CD4-positive, alpha-beta T cell (primary cell): ENCODE data around the gene WDR93. TPM values are rescaled to one million over a fixed set of nuclear protein-coding genes. Genes with fewer than 3 reads are reported as not detected.

ENCODE experiments used
- ATAC-seq: fragments of 200-7000 bp; cut with Tn5 transposase; one replicate; pipeline ENCODE4 v1.10.0; 2022; ENCODE audit warnings: mild to moderate bottlenecking; ENCODE audit not compliant: poor library complexity
- CTCF ChIA-PET: fragments of 350-600 bp; sonication (Branson Sonifier 250); formaldehyde crosslinking; loops from one replicate; lab custom pipeline; 2021; ENCODE audit warnings: antibody characterized with exemption, inconsistent platforms; lab: Charles Lee
- POLR2A ChIA-PET: fragments of 350-600 bp; sonication (Branson Sonifier 250); formaldehyde crosslinking; loops from one replicate; lab custom pipeline; 2021; ENCODE audit warnings: antibody characterized with exemption, inconsistent platforms; lab: Charles Lee
- DNase-seq, 14 experiments: peaks; one replicate each; pipeline ENCODE4 v3.0.0-alpha.2; 2013 to 2020; ENCODE audit warnings: mixed read lengths in 2 of 14
- H3K27ac ChIP-seq, 2 donors: one replicate each; pipeline versions ENCODE4 v1.5.1 to v1.7.0; 2013; ENCODE audit warnings: low read length in 2 of 2, low read depth in 1 of 2, mild to moderate bottlenecking in 1 of 2
- H3K27me3 ChIP-seq, 2 experiments: 1 replicate in 1 of 2; 2 replicates in 1 of 2; pipeline versions ENCODE4 v1.6.1 to v1.7.0; 2013; ENCODE audit warnings: low read length in 2 of 2, control low read depth in 1 of 2, mild to moderate bottlenecking in 1 of 2, moderate library complexity in 1 of 2; ENCODE audit not compliant: insufficient read depth in 2 of 2, control insufficient read depth in 1 of 2
- H3K36me3 ChIP-seq: one replicate; pipeline ENCODE4 v1.6.1; 2013; ENCODE audit warnings: low read length, control low read depth; ENCODE audit not compliant: insufficient read depth
- H3K4me1 ChIP-seq: one replicate; pipeline ENCODE4 v1.6.1; 2013; ENCODE audit warnings: low read length, control low read depth; ENCODE audit not compliant: insufficient read depth
- H3K4me3 ChIP-seq: one replicate; pipeline ENCODE4 v1.5.1; 2013; ENCODE audit warnings: mild to moderate bottlenecking, low read length, moderate library complexity
- H3K9me3 ChIP-seq, 2 experiments: 1 replicate in 1 of 2; 2 replicates in 1 of 2; pipeline versions ENCODE4 v1.6.1 to v1.7.0; 2013; ENCODE audit warnings: low read length in 2 of 2, mild to moderate bottlenecking in 2 of 2, control low read depth in 1 of 2, moderate library complexity in 1 of 2; ENCODE audit not compliant: control insufficient read depth in 1 of 2, insufficient read depth in 1 of 2
- H3K27ac Mint-ChIP-seq: one replicate; pipeline ENCODE4 v1.8.0; 2020; ENCODE audit warnings: mixed read lengths
- H3K27me3 Mint-ChIP-seq: one replicate; pipeline ENCODE4 v1.8.0; 2021; ENCODE audit warnings: mixed read lengths
- H3K36me3 Mint-ChIP-seq: one replicate; pipeline ENCODE4 v1.8.0; 2021; ENCODE audit warnings: low read depth, mixed read lengths
- H3K4me1 Mint-ChIP-seq: one replicate; pipeline ENCODE4 v1.8.0; 2021; ENCODE audit warnings: low read depth, mixed read lengths
- H3K4me3 Mint-ChIP-seq: one replicate; pipeline ENCODE4 v1.8.0; 2020; ENCODE audit warnings: mild to moderate bottlenecking, mixed read lengths
- H3K9me3 Mint-ChIP-seq: one replicate; pipeline ENCODE4 v1.8.0; 2020; ENCODE audit warnings: mixed read lengths
- intact Hi-C, 2 experiments: fragments of 100-400 bp; cut with DNase I in 1 of 2; cut with micrococcal nuclease in 1 of 2; formaldehyde crosslinking; loops; one replicate each; pipeline versions ENCODE4 v1.15.1 to v1.9.0; 2023 to 2025; cut with DNase I, micrococcal nuclease
- total RNA-seq, 174 experiments: library from RNA in 2 of 174; stranded (reverse) in 2 of 174; gene quantifications; one replicate each; pipeline ENCODE4 v1.2.3 and lab custom pipeline; 2021 to 2026
- TF ChIP-seq, protein P1 (sequence below): fragments of 200-600 bp; IDR thresholded peaks from one replicate; pipeline ENCODE4 v1.8.0; 2022; ENCODE audit warnings: antibody characterized with exemption, mild to moderate bottlenecking

Gene WDR93
- total RNA-seq, 2 experiments from 2014 or later = not detected

DNA sequence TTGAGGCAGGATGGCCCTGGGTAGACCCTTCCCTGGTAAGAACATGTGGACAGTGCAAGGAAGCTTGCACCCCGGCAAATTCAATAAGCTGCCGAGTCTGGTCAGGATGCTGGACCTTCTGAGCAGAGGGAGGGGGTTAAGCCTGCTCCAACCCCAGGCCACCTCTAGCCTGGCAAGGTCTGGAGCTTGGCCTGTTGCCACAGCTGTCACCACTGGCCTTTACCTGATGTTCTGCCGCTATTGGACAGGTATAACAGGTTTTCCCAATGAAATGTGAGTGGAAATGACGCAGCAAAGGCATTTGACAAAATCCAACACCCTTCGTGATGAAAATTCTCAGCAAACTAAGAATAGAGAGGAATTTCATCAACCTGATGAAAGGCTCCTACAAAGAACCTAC is 61.1 kb downstream of the WDR93 start:
- Histone ChIP-seq H3K36me3 (no peaks in the 10 kb centered on the region), H3K27me3 (peaks cover 2 to 8% of the 10 kb centered on the region in 2 experiments), H3K9me3 (no peaks in the 10 kb centered on the region), H3K4me1 (peaks cover 18% of the 10 kb centered on the region), H3K27ac (no peak overlapping the region), H3K4me3 (no peak overlapping the region)
- Mint-ChIP-seq H3K9me3 (no peaks in the 10 kb centered on the region), H3K4me1 (no peaks in the 10 kb centered on the region), H3K27ac (no peak overlapping the region), H3K4me3 (peak overlapping the region; percentile 62), H3K36me3 (no peaks in the 10 kb centered on the region), H3K27me3 (peaks cover 18% of the 10 kb centered on the region)
- ATAC-seq (no peak), DNase-seq (no peak)
- intact Hi-C loops = loop anchor here in 1 of 2 experiments (5.0 kb wide), 1 partner anchor 141 kb away; the partner anchor contains the start of gene AP3S2
- TF ChIP-seq, protein P1, sequence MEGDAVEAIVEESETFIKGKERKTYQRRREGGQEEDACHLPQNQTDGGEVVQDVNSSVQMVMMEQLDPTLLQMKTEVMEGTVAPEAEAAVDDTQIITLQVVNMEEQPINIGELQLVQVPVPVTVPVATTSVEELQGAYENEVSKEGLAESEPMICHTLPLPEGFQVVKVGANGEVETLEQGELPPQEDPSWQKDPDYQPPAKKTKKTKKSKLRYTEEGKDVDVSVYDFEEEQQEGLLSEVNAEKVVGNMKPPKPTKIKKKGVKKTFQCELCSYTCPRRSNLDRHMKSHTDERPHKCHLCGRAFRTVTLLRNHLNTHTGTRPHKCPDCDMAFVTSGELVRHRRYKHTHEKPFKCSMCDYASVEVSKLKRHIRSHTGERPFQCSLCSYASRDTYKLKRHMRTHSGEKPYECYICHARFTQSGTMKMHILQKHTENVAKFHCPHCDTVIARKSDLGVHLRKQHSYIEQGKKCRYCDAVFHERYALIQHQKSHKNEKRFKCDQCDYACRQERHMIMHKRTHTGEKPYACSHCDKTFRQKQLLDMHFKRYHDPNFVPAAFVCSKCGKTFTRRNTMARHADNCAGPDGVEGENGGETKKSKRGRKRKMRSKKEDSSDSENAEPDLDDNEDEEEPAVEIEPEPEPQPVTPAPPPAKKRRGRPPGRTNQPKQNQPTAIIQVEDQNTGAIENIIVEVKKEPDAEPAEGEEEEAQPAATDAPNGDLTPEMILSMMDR = no peak
- ChIA-PET POLR2A (no interaction called here), CTCF (interaction anchor here (1.0 to 2.5 kb wide), 2 partner anchors 12 to 320 kb away, joined by 3 to 8 read pairs; no protein-coding TSS in a partner anchor)

GRCh38 chr15:89753855-89754254 is 63.2 kb downstream of the WDR93 start:
- no peaks in the 10 kb centered on the region for H3K36me3 ChIP-seq
- POLR2A ChIA-PET = no interaction called here
- no peaks in the 10 kb centered on the region for H3K4me1 Mint-ChIP-seq
- peak overlapping the region; percentile 15 for H3K4me3 Mint-ChIP-seq
- no peak overlapping the region for H3K27ac Mint-ChIP-seq
- peaks cover 18% of the 10 kb centered on the region for H3K4me1 ChIP-seq
- TF ChIP-seq, protein P1 = no peak
- intact Hi-C loops = loop anchor here in 1 of 2 experiments (5.0 kb wide), 1 partner anchor 138 kb away; the partner anchor contains the start of gene AP3S2
- peaks cover 18% of the 10 kb centered on the region for H3K27me3 Mint-ChIP-seq
- no peaks in the 10 kb centered on the region for H3K9me3 ChIP-seq
- H3K27ac ChIP-seq = no peak overlapping the region
- H3K36me3 Mint-ChIP-seq = no peaks in the 10 kb centered on the region
- no peak for ATAC-seq
- CTCF ChIA-PET = interaction anchor here (2.5 kb wide), 1 partner anchor 14 kb away, joined by 8 read pairs; no protein-coding TSS in a partner anchor
- DNase-seq = no peak
- H3K27me3 ChIP-seq = peaks cover 2 to 8% of the 10 kb centered on the region in 2 experiments
- no peak overlapping the region for H3K4me3 ChIP-seq
- H3K9me3 Mint-ChIP-seq = no peaks in the 10 kb centered on the region

DNA sequence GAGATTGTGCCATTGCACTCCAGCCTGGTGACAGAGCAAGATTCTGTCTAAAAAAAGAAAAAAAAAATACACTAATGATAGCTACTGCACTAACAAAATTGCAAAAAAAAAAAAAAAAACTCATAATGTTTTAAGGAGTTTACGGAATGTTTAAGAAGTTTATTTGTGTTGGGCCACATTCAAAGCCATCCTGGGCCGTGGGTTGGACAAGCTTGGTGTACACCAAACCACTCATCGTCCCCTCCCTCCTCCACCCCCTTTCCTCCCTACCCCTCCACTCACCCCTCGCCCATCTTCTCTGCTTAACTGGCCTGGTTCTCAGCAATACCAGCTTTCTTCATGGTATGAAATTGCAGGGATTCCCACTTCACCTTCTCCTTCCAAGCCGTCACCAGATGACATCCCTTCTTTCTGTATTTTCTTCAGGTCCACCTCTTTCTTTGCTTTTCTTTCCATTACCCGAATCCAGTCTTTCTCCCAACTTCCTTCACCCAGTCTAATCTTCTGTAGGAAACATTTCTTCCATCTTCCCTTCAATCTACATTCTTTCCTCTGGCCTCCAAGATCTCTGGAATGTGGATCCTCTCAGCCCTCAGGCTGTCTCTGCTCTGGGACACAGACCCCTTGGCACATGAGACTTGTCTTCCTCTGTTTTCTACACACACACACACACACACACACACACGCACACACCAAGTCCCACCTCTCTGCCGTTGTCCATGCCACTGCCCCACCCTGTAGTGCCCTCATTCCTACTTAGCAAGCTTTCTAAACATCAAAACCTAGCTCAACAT is 63.9 kb downstream of the WDR93 start:
- peaks cover 18% of the 10 kb centered on the region for H3K27me3 Mint-ChIP-seq
- H3K27ac ChIP-seq = no peak overlapping the region
- TF ChIP-seq, protein P1 = no peak
- ATAC-seq (no peak), DNase-seq (no peak)
- no peaks in the 10 kb centered on the region for H3K4me1 Mint-ChIP-seq
- peaks cover 17% of the 10 kb centered on the region for H3K4me1 ChIP-seq
- no peak overlapping the region for H3K4me3 ChIP-seq
- intact Hi-C loops = loop anchor here in 1 of 2 experiments (5.0 kb wide), 1 partner anchor 138 kb away; the partner anchor contains the start of gene AP3S2
- no peak overlapping the region for H3K27ac Mint-ChIP-seq
- no peaks in the 10 kb centered on the region for H3K36me3 Mint-ChIP-seq
- H3K9me3 ChIP-seq = no peaks in the 10 kb centered on the region
- H3K4me3 Mint-ChIP-seq = peak overlapping the region; percentile 56
- peaks cover 1 to 2% of the 10 kb centered on the region in 2 experiments for H3K27me3 ChIP-seq
- CTCF ChIA-PET = no interaction called here
- no peaks in the 10 kb centered on the region for H3K9me3 Mint-ChIP-seq
- no peaks in the 10 kb centered on the region for H3K36me3 ChIP-seq
- POLR2A ChIA-PET = no interaction called here
